ENCODE measurements around the gene PSPN.

GRCh38 chr19:6375411-6376010, at the start of gene PSPN:
- TF ChIP-seq POLR2A (IDR thresholded peaks at IDR 0.05; ENCODE audit: extremely low read depth, insufficient read length): no peak
- no peak for TF ChIP-seq CTCF (IDR thresholded peaks at IDR 0.05; ENCODE audit: low read depth, low read length)

Measured in NB4 (cell line).